Measurements from ENCODE around the gene CCDC146.
"Not testable (repeated sequence)": the region's sequence is repeated elsewhere in the genome, so short reads cannot be mapped to it uniquely, and the experiment has no call there.

Gene CCDC146

GRCh38 chr7:77199013-77199966 is 76.9 kb downstream of the CCDC146 start, which contains the start of gene FGL2:
FGL2 (minus strand) TSS chr7:77199819; CDS start chr7:77199793, 26 bp downstream.
- peak; percentile 27 for DNase-seq (ENCODE audit: low read depth)

GRCh38 chr7:77200542-77200941 is 78.1 kb downstream of the CCDC146 start:
- DNase-seq (ENCODE audit: low read depth) = no peak

- DNase-seq (ENCODE audit: low read depth) = no peak
These were observed 80.1 kb downstream of the CCDC146 start for GRCh38 chr7:77202481-77202976.

GRCh38 chr7:77205706-77206105 is 83.3 kb downstream of the CCDC146 start:
- DNase-seq (ENCODE audit: low read depth) = no peak

GRCh38 chr7:77208416-77208815 is 86.0 kb downstream of the CCDC146 start:
- DNase-seq (ENCODE audit: low read depth) = no peak

GRCh38 chr7:77209479-77210139 is 87.2 kb downstream of the CCDC146 start:
- DNase-seq (ENCODE audit: low read depth) = no peak

- no peak for DNase-seq (ENCODE audit: low read depth)
These were observed 93.9 kb downstream of the CCDC146 start for GRCh38 chr7:77216181-77216845.

GRCh38 chr7:77217474-77218185 is 95.2 kb downstream of the CCDC146 start:
- no peak for DNase-seq (ENCODE audit: low read depth)

GRCh38 chr7:77219701-77220331 is 97.4 kb downstream of the CCDC146 start:
- not testable (repeated sequence) for DNase-seq (ENCODE audit: low read depth)

GRCh38 chr7:77222065-77222464 is 99.7 kb downstream of the CCDC146 start:
- no peak for DNase-seq (ENCODE audit: low read depth)

GRCh38 chr7:77222819-77223218 is 100.4 kb downstream of the CCDC146 start:
- DNase-seq (ENCODE audit: low read depth) = no peak

- DNase-seq (ENCODE audit: low read depth) = no peak
These were observed 100.8 kb downstream of the CCDC146 start for GRCh38 chr7:77223261-77223660.

GRCh38 chr7:77226357-77226839 is 104.0 kb downstream of the CCDC146 start:
- DNase-seq (ENCODE audit: low read depth) = peak; percentile 8

- DNase-seq (ENCODE audit: low read depth) = not testable (repeated sequence)
These were observed 106.4 kb downstream of the CCDC146 start for GRCh38 chr7:77228795-77229194.

- no peak for DNase-seq (ENCODE audit: low read depth)
These were observed 110.1 kb downstream of the CCDC146 start for GRCh38 chr7:77232467-77232866.

- DNase-seq (ENCODE audit: low read depth) = peak; percentile 27
These were observed 112.9 kb downstream of the CCDC146 start for GRCh38 chr7:77235276-77235675.

GRCh38 chr7:77238703-77239136 is 116.3 kb downstream of the CCDC146 start:
- no peak for DNase-seq (ENCODE audit: low read depth)

- DNase-seq (ENCODE audit: low read depth) = no peak
These were observed 117.1 kb downstream of the CCDC146 start for GRCh38 chr7:77239471-77239870.

- no peak for DNase-seq (ENCODE audit: low read depth)
These were observed 119.7 kb downstream of the CCDC146 start for GRCh38 chr7:77242068-77242467.

GRCh38 chr7:77242554-77242953 is 120.1 kb downstream of the CCDC146 start:
- DNase-seq (ENCODE audit: low read depth) = no peak

Data from fibroblast of gingiva (primary cell).